ENCODE results near the gene DNER.
"Not testable (repeated sequence)": the region's sequence is repeated elsewhere in the genome, so short reads cannot be mapped to it uniquely, and the experiment has no call there.

The DNER gene

GRCh38 chr2:229343661-229344060 lies 370.7 kb downstream of the DNER start:
- no peak for DNase-seq (ENCODE audit: low read depth in 2 of 2)

- DNase-seq (ENCODE audit: low read depth in 2 of 2): no peak
Observed at GRCh38 chr2:229342376-229342775, 372.0 kb downstream of the DNER start.

GRCh38 chr2:229340086-229340760 lies 374.1 kb downstream of the DNER start:
- no peak for DNase-seq (ENCODE audit: low read depth in 2 of 2)

GRCh38 chr2:229339618-229340017 lies 374.7 kb downstream of the DNER start:
- no peak for DNase-seq (ENCODE audit: low read depth in 2 of 2)

GRCh38 chr2:229339171-229339570 lies 375.2 kb downstream of the DNER start:
- DNase-seq (ENCODE audit: low read depth in 2 of 2): not testable (repeated sequence)

- DNase-seq (ENCODE audit: low read depth in 2 of 2): no peak
Observed at GRCh38 chr2:229335877-229336346, 378.4 kb downstream of the DNER start.

GRCh38 chr2:229335330-229335729 lies 379.0 kb downstream of the DNER start:
- no peak for DNase-seq (ENCODE audit: low read depth in 2 of 2)

GRCh38 chr2:229330952-229331351 lies 383.4 kb downstream of the DNER start:
- DNase-seq (ENCODE audit: low read depth in 2 of 2): no peak

GRCh38 chr2:229319558-229319957 lies 394.8 kb downstream of the DNER start:
- no peak for DNase-seq (ENCODE audit: low read depth in 2 of 2)

GRCh38 chr2:229314117-229314516 lies 400.2 kb downstream of the DNER start:
- no peak for DNase-seq (ENCODE audit: low read depth in 2 of 2)

GRCh38 chr2:229313591-229313990 lies 400.8 kb downstream of the DNER start:
- no peak for DNase-seq (ENCODE audit: low read depth in 2 of 2)
